PFSK-1 (cell line): ENCODE data around the gene EVA1A.

Experiments
- FOXP2 ChIP-seq: optimal IDR thresholded peaks from 2 replicates; pipeline ENCODE3; 2011; ENCODE audit warnings: borderline replicate concordance, control low read depth, inconsistent platforms; ENCODE audit not compliant: insufficient read depth; ENCODE audit errors: extremely low read length, extremely low read depth
- POLR2AphosphoS5 ChIP-seq: IDR thresholded peaks from 2 replicates; pipeline ENCODE4 v1.6.1; 2012; ENCODE audit warnings: low read depth, mild to moderate bottlenecking, control low read depth, low read length, moderate library complexity
- SIN3A ChIP-seq: IDR thresholded peaks from 2 replicates; pipeline ENCODE4 v1.6.1; 2012; ENCODE audit warnings: mild to moderate bottlenecking, low read length, moderate library complexity, borderline replicate concordance; ENCODE audit not compliant: insufficient read depth
- TAF1 ChIP-seq: IDR thresholded peaks from 2 replicates; pipeline ENCODE4 v1.6.1; 2012; ENCODE audit warnings: low read length, control low read depth, borderline replicate concordance; ENCODE audit not compliant: insufficient read depth
- TF ChIP-seq, protein P1 (sequence below), 2 experiments: IDR thresholded peaks; 2 replicates each; pipeline versions ENCODE4 v1.6.1 to v1.8.0; 2011 to 2012; ENCODE audit warnings: low read depth in 2 of 2, low read length in 2 of 2, control low read depth in 1 of 2, inconsistent platforms in 1 of 2, mild to moderate bottlenecking in 1 of 2, moderate library complexity in 1 of 2; ENCODE audit not compliant: insufficient read depth in 1 of 2

DNA sequence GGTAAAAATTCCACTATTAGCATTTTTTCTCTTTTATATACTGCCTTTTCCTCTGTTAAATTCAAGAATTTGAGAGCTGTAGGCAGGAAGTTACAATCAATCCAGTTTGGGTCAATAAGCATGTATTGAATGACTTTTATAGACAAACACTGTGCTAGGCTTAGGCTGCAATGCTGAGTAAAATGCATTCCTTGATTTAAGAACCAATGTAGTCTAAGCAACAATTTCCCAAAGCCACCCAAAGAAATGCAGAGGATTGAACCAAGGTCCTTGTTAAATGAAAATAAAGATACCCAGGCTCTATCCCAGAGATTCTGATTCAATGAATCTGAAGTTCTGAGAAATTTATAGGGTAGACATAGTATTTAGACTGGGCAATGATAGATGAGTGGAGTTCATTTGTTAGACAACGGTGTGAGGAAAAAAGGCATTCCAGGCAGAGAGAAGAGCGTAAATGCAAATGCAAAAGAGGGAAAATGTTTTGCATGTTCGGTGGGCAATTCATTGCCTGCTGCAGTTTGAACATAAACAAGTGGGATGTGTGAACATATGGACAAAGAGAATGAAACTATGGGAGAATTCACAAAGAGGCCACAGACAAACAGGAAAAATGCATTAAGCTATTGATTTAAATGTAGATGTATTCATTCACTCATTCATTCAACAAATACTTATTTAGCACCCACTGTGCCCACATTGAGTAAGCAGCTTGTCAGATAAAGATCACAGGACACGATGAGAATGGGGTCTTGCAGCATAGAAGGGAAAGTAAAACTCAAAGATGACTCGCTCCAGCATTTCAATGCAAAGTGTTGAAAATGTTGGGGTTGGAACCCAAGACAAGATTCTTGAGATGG, 107.1 kb downstream of the EVA1A start:
- TF ChIP-seq POLR2AphosphoS5 (no peak), SIN3A (no peak), TAF1 (no peak), FOXP2 (no peak)
- TF ChIP-seq, protein P1, sequence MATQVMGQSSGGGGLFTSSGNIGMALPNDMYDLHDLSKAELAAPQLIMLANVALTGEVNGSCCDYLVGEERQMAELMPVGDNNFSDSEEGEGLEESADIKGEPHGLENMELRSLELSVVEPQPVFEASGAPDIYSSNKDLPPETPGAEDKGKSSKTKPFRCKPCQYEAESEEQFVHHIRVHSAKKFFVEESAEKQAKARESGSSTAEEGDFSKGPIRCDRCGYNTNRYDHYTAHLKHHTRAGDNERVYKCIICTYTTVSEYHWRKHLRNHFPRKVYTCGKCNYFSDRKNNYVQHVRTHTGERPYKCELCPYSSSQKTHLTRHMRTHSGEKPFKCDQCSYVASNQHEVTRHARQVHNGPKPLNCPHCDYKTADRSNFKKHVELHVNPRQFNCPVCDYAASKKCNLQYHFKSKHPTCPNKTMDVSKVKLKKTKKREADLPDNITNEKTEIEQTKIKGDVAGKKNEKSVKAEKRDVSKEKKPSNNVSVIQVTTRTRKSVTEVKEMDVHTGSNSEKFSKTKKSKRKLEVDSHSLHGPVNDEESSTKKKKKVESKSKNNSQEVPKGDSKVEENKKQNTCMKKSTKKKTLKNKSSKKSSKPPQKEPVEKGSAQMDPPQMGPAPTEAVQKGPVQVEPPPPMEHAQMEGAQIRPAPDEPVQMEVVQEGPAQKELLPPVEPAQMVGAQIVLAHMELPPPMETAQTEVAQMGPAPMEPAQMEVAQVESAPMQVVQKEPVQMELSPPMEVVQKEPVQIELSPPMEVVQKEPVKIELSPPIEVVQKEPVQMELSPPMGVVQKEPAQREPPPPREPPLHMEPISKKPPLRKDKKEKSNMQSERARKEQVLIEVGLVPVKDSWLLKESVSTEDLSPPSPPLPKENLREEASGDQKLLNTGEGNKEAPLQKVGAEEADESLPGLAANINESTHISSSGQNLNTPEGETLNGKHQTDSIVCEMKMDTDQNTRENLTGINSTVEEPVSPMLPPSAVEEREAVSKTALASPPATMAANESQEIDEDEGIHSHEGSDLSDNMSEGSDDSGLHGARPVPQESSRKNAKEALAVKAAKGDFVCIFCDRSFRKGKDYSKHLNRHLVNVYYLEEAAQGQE (IDR thresholded peaks at IDR 0.05; ENCODE audit: insufficient read depth in 1 of 2, low read depth in 2 of 2, low read length in 2 of 2) = no peak
